Tongue (tissue), 2 donors: ENCODE measurements around the gene TBCA. TPM values are rescaled to one million over a fixed set of nuclear protein-coding genes. Genes with fewer than 3 reads are reported as not detected.

Experiments
- DNase-seq: peaks from one replicate; pipeline ENCODE4 v3.0.0-alpha.2; 2015
- total RNA-seq: library from RNA; depleted of rRNA; stranded (reverse); fragments of >200 nt; gene quantifications from one replicate; pipeline ENCODE4 v1.2.3, GENCODE V29; 2014

TBCA gene
- total RNA-seq, 1 donor from 2014 or later, result 91.3 TPM

DNA sequence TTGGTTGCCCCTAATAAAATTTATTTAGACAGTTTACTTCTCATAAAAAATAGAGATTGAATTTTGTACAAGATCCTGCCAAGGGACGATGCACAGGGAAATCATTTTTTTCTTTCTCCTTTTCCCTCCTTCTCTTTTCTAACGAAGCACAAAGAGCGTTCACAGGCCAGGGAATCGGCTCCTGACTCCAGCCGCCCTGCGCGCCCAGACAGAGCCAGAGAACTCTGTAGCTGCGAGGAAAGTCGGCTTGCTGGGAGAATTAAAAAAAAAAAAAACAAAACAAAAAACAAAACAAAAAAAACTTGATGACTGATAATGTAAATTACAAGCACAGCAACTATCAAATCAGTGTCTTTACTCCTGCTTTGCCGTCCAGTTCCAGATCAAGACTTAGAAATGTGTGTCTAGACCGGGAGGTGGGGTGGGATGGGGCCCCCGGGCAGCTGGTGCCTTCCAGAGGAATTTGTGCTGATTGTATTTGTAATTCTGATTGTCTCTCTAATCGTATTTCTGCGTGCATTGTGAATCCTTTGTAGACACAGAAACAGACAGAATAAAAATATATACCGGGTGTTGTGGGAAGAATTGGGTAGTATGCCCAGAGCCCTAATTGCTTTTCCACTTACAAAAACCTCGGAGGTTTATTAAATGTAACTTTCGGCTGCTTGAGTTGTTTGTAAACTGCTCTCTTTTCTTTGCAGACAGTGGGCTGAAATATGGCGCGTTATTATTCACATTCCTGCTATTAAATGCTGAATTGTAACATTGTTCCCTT lies 134.0 kb downstream of the TBCA start:
- DNase-seq, result peak; percentile 13

DNA sequence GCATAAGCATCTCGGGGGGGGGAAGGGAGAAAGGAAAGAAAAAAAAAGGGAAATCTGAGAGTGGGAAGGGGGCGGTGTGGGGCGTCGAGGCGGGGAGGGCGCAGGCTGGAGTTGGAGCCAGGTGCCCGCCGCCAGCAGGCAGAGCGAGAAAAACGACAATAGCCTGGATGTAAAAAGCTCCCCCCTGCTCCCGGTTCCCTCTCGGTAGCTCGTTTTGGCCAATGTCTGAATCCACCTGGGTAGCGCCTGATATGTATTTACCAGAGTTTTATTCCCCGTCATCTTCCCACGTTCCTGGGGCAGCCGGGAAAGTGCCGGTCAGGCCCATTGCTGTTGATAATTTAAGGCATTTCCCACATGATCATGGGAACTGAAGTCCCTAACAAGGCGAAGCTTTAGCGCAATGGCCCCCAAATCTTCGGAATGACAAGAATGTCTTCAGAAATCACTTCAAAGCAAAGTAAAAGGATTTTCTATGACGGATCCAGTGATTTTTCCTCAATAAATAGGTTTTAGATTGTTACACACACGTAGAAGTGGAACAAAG lies 134.7 kb downstream of the TBCA start:
- no peak for DNase-seq

Other genes with a start within 250 kb of the TBCA start
- gene OTP, start 137.6 kb downstream of the TBCA start, total RNA-seq, result not detected